ENCODE measurements around the gene SEL1L2.

SEL1L2 gene

GRCh38 chr20:13995086-13995665 lies 4.8 kb upstream of the SEL1L2 start, which contains the start of gene MACROD2 (continued):
- no peak for TF ChIP-seq PRDM6 (tag by site-specific recombination; IDR thresholded peaks at IDR 0.05)
- TF ChIP-seq ZNF2 (tag by site-specific recombination; IDR thresholded peaks at IDR 0.05) = no peak
- no peak for TF ChIP-seq OVOL3 (tag by site-specific recombination; IDR thresholded peaks at IDR 0.05)
- TF ChIP-seq ZNF266 (tag by site-specific recombination; IDR thresholded peaks at IDR 0.05; ENCODE audit: low read depth) = no peak
- no peak for TF ChIP-seq INSM2 (tag by site-specific recombination; IDR thresholded peaks at IDR 0.05)
- TF ChIP-seq KLF1 (tag by site-specific recombination; IDR thresholded peaks at IDR 0.05) = peak; percentile 54; the same call in 1 of the 2 replicates
- TF ChIP-seq ZNF335 (tag by site-specific recombination; conservative IDR thresholded peaks at IDR 0.05) = 0 out of 2 replicates have a peak, but pooled peaks have one; percentile 48
- no peak for TF ChIP-seq YY2 (tag by site-specific recombination; IDR thresholded peaks at IDR 0.05)
- TF ChIP-seq ZNF311 (tag by site-specific recombination; IDR thresholded peaks at IDR 0.05; ENCODE audit: borderline replicate concordance) = no peak
- TF ChIP-seq SP3 (tag by site-specific recombination; IDR thresholded peaks at IDR 0.05) = peak; percentile 91
- TF ChIP-seq ZFHX2 (tag by site-specific recombination; conservative IDR thresholded peaks at IDR 0.05) = peak; percentile 83
- no peak for TF ChIP-seq ZNF623 (tag by site-specific recombination; IDR thresholded peaks at IDR 0.05)
- TF ChIP-seq ZNF449 (tag by site-specific recombination; IDR thresholded peaks at IDR 0.05) = 0 out of 2 replicates have a peak, but pooled peaks have one; percentile 45
- peak; percentile 93 for TF ChIP-seq ZBTB8A (tag by site-specific recombination; IDR thresholded peaks at IDR 0.05)
- peak; percentile 27; the same call in 1 of the 2 replicates for TF ChIP-seq GLIS2 (tag by site-specific recombination; IDR thresholded peaks at IDR 0.05)
- TF ChIP-seq PBX3 (CRISPR knock-in tag; IDR thresholded peaks at IDR 0.05) = peak; percentile 100
- TF ChIP-seq HOXC10 (CRISPR knock-in tag; IDR thresholded peaks at IDR 0.05) = no peak
- no peak for TF ChIP-seq ZNF791 (tag by site-specific recombination; IDR thresholded peaks at IDR 0.05)
- no peak for TF ChIP-seq ZSCAN16 (tag by site-specific recombination; IDR thresholded peaks at IDR 0.05)
- TF ChIP-seq ZNF792 (tag by site-specific recombination; IDR thresholded peaks at IDR 0.05) = no peak
- peak; percentile 30; the same call in 1 of the 2 replicates for TF ChIP-seq KLF17 (tag by site-specific recombination; IDR thresholded peaks at IDR 0.05)
- no peak for TF ChIP-seq PRDM2 (tag by site-specific recombination; IDR thresholded peaks at IDR 0.05; ENCODE audit: borderline replicate concordance)
- peak; percentile 93 for TF ChIP-seq ZBTB26 (tag by site-specific recombination; optimal IDR thresholded peaks at IDR 0.05)
- TF ChIP-seq ZNF837 (tag by site-specific recombination; IDR thresholded peaks at IDR 0.05) = no peak
- no peak for TF ChIP-seq ZNF146 (tag by site-specific recombination; IDR thresholded peaks at IDR 0.05)
- TF ChIP-seq ZBTB7A (tag by site-specific recombination; IDR thresholded peaks at IDR 0.05; ENCODE audit: low read depth) = no peak
